OCI-M2 (cell line): ENCODE measurements around the gene GNG13.
"Not testable (repeated sequence)": the region's sequence is repeated elsewhere in the genome, so short reads cannot be mapped to it uniquely, and the experiment has no call there.

Source experiments
- DNase-seq: peaks from one replicate; lab custom pipeline; 2025; ENCODE audit not compliant: unreplicated experiment; lab: John Stamatoyannopoulos, UW

The GNG13 gene

GRCh38 chr16:799948-800833, at the start of gene GNG13:
Gene GNG13 (minus strand): TSS chr16:800734. CDS start chr16:799077, 1,657 bp downstream.
- no peak for DNase-seq

- DNase-seq: no peak
Observed at GRCh38 chr16:848510-849253, 48.1 kb upstream of the GNG13 start.

DNA sequence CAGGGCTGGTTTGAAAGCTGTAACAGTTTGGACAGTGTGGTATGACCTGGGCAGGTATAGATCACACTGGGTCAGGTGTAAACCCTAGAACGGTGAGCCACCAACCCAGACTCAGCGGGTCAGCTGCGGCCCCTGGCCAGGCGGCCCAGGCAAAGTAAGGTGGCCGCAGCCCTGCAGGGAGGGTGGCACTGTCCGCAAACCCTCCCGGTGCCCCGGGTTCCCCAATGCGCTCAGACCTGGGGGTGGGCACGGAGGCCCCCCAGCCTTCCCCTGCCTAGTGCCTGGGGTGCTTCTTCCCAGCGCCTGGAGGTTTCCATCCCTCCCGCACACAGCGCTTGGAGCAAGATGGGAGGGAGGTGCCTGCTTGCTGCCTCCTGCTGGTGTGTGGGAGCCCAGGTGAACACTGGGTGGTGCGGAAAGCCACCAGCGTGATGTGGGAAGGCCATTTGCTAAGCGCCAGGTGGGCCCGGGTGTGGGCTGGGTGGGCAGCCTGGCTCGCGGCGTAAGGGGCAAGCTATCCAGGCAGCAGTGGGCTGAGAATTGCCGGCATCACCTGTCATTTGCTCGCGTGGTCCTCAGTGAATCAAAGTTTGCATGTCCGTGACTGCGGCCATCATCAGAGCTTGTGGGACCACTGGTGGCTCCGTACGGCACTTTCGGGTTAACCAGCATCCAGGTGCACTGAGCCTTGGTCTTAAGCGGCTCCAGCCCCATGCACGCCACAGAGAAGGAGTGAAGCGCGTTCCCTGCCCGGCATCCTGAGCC, 47.3 kb upstream of the GNG13 start:
- DNase-seq: no peak

DNA sequence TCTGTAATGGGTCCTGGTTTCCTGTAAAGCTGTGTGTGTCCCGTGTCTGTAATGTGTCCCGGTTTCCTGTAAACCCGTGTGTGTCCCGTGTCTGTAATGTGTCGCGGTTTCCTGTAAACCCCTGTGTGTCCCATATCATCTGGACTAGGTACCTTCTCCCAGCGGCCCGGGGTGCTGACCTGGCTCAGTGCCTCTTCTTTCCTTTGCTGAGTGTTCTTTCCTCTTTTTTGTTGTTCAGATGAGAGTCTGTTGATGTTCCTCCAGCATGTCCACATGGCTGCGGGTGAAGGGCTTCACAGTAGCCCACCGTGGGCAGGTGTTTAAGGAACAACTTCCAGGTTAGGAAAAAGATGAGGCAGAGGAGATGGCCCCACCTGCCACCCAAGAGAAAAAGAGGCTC, 46.6 kb upstream of the GNG13 start:
- DNase-seq: no peak

DNA sequence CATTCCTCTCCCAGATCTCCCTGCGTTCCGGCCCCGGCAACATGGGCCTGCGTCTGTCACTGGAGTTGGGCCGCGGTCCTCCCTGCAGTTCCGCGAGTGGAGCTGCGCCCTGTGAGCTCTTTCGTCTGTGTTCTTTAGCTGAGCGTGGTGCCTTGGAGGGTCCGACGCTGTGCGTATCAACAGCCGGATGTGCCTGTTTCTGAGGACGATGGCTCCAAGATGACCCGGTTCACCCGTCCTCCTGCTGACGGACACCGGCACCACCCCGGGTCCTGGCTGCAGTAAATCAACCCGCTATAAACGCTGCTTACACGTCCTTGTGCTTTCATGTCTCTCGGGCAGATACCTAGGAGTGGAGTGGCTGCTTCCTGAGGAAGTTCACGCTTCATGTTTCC, 44.8 kb upstream of the GNG13 start:
- no peak for DNase-seq

DNA sequence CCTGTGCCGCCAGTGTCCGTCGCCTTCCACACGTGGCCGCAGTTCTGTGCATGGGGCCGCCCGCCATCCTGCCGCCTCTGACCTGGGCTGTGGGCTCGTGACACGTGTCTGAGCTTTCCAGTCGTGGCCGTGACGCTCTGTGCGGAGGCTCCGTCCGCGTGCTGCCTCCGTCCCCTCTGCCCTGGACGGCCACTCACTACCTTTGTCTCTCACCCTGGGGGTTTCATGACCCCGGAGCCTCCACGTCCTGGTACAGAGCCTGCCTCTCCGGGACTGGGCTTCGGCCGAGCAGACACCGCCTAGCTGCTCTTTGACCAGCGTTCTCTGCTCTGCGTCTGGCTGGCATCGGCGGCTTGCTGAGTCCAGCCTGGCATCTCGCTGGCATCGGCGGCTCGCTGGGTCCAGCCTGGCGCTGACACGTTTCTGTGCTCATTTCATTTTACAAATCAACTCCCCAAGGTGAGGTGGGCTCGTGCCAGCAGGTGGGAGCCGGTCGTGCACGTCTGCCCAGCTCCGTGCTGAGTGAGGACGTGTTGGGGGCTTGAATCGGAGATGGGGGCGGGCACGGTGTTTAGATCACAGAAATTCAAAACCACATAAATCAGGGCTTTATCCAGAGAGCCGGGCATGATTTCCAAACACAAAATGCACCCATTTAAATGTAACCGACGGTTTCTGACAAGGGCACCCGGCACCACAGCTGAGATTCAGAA, 44.3 kb upstream of the GNG13 start:
- DNase-seq: no peak

- DNase-seq: no peak
Observed at GRCh38 chr16:843771-844170, 43.2 kb upstream of the GNG13 start.

DNA sequence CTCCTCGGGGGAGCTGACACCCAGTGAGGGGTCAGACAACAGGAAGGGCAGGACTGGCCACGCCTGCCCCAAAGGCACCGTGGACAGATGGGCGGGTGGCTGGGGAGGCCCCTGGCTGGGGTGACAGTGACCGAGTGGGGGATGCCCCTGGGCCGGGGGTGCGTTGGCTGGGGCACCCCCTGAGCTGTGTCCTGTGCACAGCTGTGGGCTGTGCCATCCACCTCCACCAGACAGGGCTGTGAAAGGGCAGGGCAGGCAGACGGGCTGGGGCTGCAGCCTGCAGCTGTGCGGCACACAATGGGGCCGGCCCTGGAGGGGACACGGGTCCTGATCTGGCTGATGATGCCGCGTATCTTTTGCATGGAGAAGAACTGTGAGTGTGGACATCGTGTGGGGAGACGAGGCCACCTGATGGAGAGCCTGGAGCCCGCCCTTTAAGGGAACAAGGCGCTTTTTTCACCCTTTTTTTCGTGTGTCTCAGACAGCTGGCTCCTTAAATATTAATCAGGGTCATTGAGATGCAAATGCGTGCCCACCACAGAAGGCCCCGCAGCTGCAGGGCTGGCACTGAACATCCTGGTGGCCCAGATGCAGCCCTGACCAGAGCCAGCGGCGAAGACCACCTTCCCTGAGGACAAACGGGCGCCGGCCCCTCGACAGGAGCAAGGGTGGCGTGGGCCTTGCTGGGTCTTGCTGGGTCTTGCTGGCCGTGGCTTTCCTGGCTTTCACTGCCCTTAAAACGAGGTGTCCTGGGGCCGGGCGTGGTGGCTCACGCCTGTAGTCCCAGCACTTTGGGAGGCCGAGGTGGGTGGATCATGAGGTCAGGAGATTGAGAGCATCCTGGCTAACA, 42.4 kb upstream of the GNG13 start:
- no peak for DNase-seq

DNA sequence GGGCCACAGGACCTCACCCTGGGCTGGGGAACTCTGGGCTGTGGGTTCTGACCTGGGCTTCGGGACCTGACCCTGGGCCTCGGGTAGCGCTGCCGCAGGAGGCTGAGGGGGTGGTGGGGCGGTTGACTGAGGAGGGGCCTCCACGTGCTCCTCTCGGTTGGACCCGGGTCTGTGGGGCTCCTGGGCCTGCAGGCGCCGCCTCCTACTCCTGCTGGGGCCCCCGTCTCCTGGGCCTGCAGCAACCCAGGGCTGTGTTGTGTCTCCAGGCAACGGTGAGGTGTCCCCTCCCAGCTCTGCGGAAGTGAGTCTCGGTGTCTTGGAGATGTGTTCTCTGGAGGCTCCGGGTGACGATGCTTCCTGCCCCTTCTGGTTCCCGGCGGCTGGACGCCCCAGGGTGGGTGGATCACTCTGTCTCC, 41.5 kb upstream of the GNG13 start:
- DNase-seq: no peak

DNA sequence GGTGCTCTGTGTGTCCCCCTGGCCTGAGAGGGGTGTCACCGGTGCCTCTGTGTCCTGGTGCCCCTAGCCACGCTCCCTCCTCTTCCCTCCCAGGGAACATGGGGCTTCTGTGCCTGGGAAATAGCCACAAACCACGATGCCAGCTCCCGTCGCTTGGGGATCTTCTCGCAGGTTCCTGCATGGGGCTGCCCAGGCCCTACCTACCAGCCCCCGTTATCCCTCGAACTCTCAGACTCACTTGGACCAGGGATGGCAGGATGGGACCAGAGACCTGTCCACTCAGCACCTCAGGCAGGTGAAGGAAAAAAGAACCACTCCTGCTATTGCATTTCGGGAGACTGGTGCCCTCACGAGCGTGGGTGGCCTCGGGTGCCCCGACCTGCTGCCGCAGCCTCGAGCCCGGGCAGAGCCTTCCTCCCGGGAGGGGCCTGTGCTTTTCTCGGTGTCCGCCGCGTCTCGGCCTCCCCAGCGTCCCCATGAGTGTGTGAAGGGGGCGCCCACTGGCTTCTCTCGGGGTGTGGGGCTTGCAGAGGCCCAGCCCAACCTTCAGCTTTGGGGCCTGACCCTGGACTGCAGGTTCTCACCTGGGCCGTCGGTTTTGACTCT, 41.0 kb upstream of the GNG13 start:
- DNase-seq: no peak

DNA sequence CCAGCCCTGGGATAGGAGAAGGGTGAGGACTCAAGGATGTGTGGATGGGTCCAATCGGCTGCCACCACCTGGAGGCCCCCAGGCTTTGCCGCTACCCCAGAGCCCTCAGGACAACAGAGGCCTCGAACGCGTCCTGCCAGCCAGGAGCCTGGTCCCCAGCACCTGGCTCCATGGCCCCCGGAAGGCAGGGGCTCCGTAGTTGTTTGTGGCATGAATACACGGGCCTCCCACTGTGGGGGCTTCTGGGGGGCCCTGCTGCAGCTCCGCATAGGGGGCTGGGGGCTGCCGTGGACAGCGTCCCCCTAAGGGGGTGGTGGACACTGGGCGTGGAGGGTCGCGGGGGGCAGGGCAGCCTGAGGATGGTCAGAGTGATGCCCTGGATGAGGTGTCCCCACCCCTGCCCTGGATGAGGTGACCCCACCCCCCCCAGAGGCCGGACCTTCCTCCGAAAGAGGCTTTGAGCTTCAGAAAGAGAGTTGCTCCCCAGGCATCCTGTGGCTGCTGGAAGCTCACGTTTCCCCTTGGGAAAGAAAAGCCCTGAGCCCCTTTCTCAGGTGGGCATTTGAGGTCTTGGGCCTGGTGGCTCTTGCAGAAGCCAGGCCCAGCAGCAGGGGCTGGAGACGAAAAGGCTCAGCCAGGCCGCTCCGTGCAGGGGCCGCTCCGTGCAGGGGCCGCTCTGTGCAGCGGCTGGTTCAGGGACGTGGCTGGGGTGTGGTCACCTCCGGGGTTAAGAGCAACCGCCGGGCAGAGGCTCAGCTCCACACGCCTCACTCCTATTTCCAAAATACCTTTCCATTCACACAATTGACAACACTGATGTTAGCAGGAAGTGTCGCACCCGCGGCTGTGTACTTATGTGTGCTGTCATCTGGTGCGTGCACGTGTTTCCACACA, 40.3 kb upstream of the GNG13 start:
- DNase-seq: no peak

DNA sequence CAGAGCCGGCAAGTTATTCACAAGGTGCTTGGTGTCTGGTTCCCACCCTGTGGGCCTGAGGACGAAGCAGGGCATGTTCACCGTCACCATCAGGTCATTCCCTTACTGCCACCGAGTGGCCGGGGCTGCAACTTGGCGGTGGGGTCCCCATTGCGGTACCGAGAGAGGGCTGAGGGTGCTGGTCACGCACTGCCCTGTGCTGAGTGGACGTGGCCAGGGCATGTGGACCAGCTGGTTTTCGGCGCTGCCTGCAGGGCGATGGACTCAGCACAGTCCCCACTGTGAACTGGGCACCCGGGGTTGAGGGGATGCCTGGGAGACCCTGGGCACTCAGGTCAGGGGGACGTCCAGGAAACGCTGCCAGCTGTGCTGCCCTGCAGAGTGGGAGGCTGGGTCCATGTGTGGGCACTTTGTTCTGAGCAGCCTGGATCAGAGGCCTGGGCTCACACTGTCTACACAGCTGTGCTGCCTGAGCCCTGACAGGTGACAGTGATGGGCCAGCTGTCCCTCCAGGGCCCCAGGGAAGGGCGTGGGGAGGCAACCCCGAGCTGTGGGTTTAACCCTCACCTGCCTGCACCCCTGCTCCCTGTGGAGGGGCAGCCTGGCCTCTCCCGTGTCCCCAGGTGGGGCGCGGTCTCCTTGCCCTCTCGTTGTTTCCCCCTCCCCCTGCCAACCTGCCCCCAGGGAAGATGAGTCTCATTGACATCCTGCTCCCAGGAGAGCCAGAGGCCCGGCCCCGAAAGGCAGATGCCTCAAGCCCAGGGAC, 39.3 kb upstream of the GNG13 start:
- no peak for DNase-seq

GRCh38 chr16:838741-839140, 38.2 kb upstream of the GNG13 start:
- no peak for DNase-seq

DNA sequence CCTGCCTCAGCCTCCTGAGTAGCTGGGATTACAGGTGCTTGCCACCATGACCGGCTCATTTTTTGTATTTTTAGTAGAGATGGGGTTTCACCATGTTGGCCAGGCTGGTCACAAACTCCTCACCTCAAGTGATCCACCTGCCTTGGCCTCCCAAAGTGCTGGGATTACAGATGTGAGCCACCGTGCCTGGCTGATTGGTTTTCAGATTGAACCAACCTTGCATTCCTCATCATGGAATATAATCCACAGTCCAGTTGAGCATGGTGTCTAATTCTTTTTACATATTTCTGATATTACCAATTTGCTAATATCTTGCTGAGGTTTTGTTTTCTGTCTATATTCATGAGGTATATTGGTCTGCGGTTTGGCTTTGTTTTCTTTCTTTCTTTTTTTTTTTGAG, 36.3 kb upstream of the GNG13 start:
- DNase-seq: not testable (repeated sequence)

- DNase-seq: no peak
Observed at GRCh38 chr16:836221-836620, 35.7 kb upstream of the GNG13 start.

GRCh38 chr16:835373-835772, 34.8 kb upstream of the GNG13 start:
- no peak for DNase-seq

- no peak for DNase-seq
Observed at GRCh38 chr16:833411-833810, 32.9 kb upstream of the GNG13 start.
